Pulmonary artery endothelial cell (primary cell): ENCODE results near the gene CSNK1G2. TPM values are rescaled to one million over a fixed set of nuclear protein-coding genes. Genes with fewer than 3 reads are reported as not detected.

ENCODE experiments used
- DNase-seq: peaks from one replicate; pipeline ENCODE4 v3.0.0-alpha.2; 2011; ENCODE audit warnings: low read depth, low spot score
- total RNA-seq: library from RNA; depleted of rRNA; stranded (reverse); fragments of >200 nt; gene quantifications from 2 replicates; pipeline ENCODE4 v1.2.3, GENCODE V29; 2014

Gene CSNK1G2
- total RNA-seq, 1 donor from 2014 or later = 88.6 TPM

DNA sequence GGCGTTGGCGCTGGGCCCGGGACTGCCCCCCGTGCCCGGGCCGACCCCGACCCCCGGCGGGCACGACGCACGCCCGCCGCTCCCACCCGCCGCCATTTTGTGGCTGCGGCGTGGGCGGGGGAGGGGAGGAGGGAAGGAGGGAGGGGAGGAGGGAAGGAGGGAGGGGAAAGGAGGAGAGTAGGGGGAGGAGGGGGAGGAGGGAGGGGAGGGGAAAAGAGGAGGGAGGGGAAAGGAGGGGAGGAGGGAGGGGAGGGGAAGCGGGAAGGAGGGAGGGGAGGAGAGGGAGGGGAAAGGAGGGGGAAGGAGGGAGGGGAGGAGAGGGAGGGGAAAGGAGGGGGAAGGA lies 74.6 kb downstream of the CSNK1G2 start, which contains the start of gene BTBD2:
TSS of gene BTBD2 (minus strand) at position 107 of the 343 bp plus-strand sequence. CDS start at position 96, 11 bp downstream.
- DNase-seq = peak; percentile 36

DNA sequence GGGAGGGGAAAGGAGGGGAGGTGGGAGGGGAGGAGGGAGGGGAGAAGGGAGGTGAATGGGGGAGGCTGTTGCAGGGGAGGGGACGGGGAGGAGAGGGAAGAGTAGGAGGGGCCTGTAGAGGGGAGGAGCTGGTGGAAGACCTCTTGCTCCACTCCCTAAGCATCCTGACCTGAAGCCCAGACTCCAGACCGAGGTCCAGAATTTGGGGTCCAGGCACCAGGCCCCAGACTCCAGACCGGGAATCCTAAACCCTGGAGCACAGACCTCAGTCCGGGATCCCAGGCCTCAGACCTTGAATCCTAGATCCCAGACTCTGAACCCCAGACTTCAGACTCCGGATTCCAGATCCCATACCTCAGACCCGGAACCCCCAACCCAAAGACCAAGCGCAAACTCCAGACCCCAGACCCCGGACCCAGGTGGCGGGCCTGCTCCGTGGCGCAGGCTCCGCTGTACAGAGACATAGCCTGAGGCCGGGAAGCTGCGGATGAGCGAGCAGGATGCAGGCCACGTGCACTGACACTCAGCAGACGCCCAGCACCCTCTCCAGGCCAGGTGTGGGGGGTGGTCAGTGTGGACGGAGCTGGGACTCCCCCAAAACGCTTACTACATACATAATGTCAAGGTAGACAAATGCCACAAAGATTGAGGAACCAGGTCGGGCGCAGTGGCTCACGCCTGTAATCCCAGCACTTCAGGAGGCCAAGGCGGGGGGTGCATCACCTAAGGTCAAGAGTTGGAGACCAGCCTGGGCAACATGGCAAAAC lies 75.3 kb downstream of the CSNK1G2 start:
- no peak for DNase-seq

DNA sequence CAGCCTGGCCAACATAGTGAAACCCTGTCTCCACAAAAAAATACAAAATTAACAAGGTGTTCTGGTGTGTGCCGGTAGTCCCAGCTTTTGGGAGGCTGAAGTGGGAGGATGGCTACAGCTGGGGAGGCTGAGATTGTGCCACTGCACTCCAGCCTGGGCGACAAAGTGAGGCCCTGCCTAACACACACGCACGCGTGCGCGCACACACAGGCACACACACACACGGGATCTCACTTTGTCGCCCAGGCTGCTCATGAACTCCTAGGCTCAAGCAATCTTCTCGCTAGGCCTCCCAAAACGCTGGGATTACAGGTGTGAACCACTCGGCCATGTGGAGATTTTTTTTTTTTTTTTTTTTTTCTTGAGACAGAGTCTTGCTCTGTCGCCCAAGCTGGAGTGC lies 77.8 kb downstream of the CSNK1G2 start:
- DNase-seq = no peak

DNA sequence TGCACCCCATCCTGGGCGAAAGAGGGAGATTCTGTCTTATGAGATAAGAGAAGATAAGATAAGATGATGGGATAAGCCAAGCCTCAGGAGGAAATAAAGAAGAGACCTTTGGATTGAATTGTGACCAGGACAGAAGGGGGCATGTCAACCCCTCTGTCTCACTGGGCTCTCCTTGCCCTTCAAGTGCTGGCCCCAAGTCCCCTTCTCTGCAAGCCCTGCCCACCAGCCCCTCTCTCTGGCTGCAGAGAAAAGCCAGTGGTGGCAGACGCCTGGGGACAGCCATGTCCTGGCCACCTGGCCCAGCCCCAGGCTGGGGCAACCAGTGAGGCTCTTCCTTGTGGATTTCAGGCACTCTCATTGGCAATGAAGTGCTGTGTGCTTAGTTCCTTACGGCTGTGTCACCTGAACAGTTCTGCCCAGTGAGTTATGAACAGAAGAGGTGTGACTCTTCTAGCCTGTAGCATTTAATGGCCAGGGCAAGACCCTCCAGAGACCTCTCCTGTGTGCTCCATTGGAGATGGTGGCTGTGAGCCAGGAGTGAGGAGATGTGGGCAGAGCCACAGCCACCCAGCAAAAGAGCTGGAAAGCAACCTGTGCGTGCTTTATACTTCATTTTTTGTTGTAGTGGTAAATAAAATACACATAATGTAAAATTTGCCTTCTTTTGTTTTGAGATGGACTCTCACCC lies 80.6 kb downstream of the CSNK1G2 start:
- no peak for DNase-seq

- no peak for DNase-seq
These were observed 81.3 kb downstream of the CSNK1G2 start for GRCh38 chr19:2022289-2022688.

GRCh38 chr19:2026770-2027169 lies 85.8 kb downstream of the CSNK1G2 start:
- DNase-seq = no peak

GRCh38 chr19:2027361-2027760 lies 86.4 kb downstream of the CSNK1G2 start:
- no peak for DNase-seq

Other genes with a start within 250 kb of the CSNK1G2 start
- not detected in 2 replicates for gene ONECUT3, start 187.7 kb upstream of the CSNK1G2 start, total RNA-seq
- gene ATP8B3, start 128.9 kb upstream of the CSNK1G2 start, total RNA-seq = 0.92 and 3.3 TPM in 2 replicates
- 6.5 and 6.8 TPM in 2 replicates for gene REXO1, start 92.7 kb upstream of the CSNK1G2 start, total RNA-seq
- 7.0 and 9.8 TPM in 2 replicates for gene KLF16, start 77.6 kb upstream of the CSNK1G2 start, total RNA-seq
- 77.4 and 128 TPM in 2 replicates for gene ABHD17A, start 55.7 kb upstream of the CSNK1G2 start, total RNA-seq
- gene ADAT3, start 35.8 kb upstream of the CSNK1G2 start, total RNA-seq = 2.4 and 3.1 TPM in 2 replicates
- 23.7 and 26.2 TPM in 2 replicates for gene SCAMP4, start 35.8 kb upstream of the CSNK1G2 start, total RNA-seq
- 52.9 and 61.7 TPM in 2 replicates for gene BTBD2, start 74.5 kb downstream of the CSNK1G2 start, total RNA-seq
- 85.2 and 170 TPM in 2 replicates for gene MKNK2, start 110.1 kb downstream of the CSNK1G2 start, total RNA-seq
- gene MOB3A, start 155.2 kb downstream of the CSNK1G2 start, total RNA-seq = 18.7 and 25.5 TPM in 2 replicates
- 0.46 and 0.74 TPM in 2 replicates for gene IZUMO4, start 155.7 kb downstream of the CSNK1G2 start, total RNA-seq
- gene AP3D1, start 210.4 kb downstream of the CSNK1G2 start, total RNA-seq = 90.9 and 100 TPM in 2 replicates
- gene DOT1L, start 222.8 kb downstream of the CSNK1G2 start, total RNA-seq = 4.7 and 5.4 TPM in 2 replicates